T1000 (cell line): ENCODE data around the gene SASH1.

Source experiments
- DNase-seq: peaks from one replicate; lab custom pipeline; 2025; ENCODE audit warnings: mixed read lengths; lab: John Stamatoyannopoulos, UW

Gene SASH1

GRCh38 chr6:148590883-148591282 lies 248.2 kb downstream of the SASH1 start:
- DNase-seq: no peak

- no peak for DNase-seq
Observed at GRCh38 chr6:148591656-148592055, 249.0 kb downstream of the SASH1 start.

GRCh38 chr6:148593130-148593812 lies 250.6 kb downstream of the SASH1 start:
- no peak for DNase-seq

GRCh38 chr6:148593813-148594170 lies 251.2 kb downstream of the SASH1 start:
- no peak for DNase-seq

- no peak for DNase-seq
Observed at GRCh38 chr6:148595550-148595949, 252.9 kb downstream of the SASH1 start.

- no peak for DNase-seq
Observed at GRCh38 chr6:148596891-148597455, 254.3 kb downstream of the SASH1 start.

- no peak for DNase-seq
Observed at GRCh38 chr6:148598724-148599123, 256.1 kb downstream of the SASH1 start.

- no peak for DNase-seq
Observed at GRCh38 chr6:148599967-148600426, 257.4 kb downstream of the SASH1 start.
